ENCODE results near the gene TFCP2L1. TPM values are rescaled to one million over a fixed set of nuclear protein-coding genes. Genes with fewer than 3 reads are reported as not detected.

Gene TFCP2L1
- total RNA-seq, 1 donor from 2014 or later, result not detected

- DNase-seq (ENCODE audit: extremely low spot score, unreplicated experiment), result no peak
- no peaks in the 10 kb centered on the region for H3K36me3 Mint-ChIP-seq (ENCODE audit: unreplicated experiment)
- TF ChIP-seq CTCF (IDR thresholded peaks at IDR 0.05), result no peak
- no peaks in the 10 kb centered on the region for H3K9me3 Mint-ChIP-seq (ENCODE audit: unreplicated experiment)
- no peak overlapping the region for H3K27ac Mint-ChIP-seq (ENCODE audit: unreplicated experiment)
- peaks cover 31% of the 10 kb centered on the region for H3K27me3 Mint-ChIP-seq (ENCODE audit: unreplicated experiment)
- H3K4me1 Mint-ChIP-seq (ENCODE audit: unreplicated experiment), result no peaks in the 10 kb centered on the region
- H3K4me3 Mint-ChIP-seq (ENCODE audit: unreplicated experiment), result no peak overlapping the region
Observed at GRCh38 chr2:121235542-121235941, 49.5 kb downstream of the TFCP2L1 start.

- no peaks in the 10 kb centered on the region for H3K4me1 Mint-ChIP-seq (ENCODE audit: unreplicated experiment)
- no peak for TF ChIP-seq CTCF (IDR thresholded peaks at IDR 0.05)
- H3K4me3 Mint-ChIP-seq (ENCODE audit: unreplicated experiment), result no peak overlapping the region
- H3K27me3 Mint-ChIP-seq (ENCODE audit: unreplicated experiment), result peaks cover 25% of the 10 kb centered on the region
- no peak overlapping the region for H3K27ac Mint-ChIP-seq (ENCODE audit: unreplicated experiment)
- H3K36me3 Mint-ChIP-seq (ENCODE audit: unreplicated experiment), result no peaks in the 10 kb centered on the region
- no peaks in the 10 kb centered on the region for H3K9me3 Mint-ChIP-seq (ENCODE audit: unreplicated experiment)
- no peak for DNase-seq (ENCODE audit: extremely low spot score, unreplicated experiment)
Observed at GRCh38 chr2:121234791-121235190, 50.2 kb downstream of the TFCP2L1 start.

- Mint-ChIP-seq H3K4me1 (ENCODE audit: unreplicated experiment) (no peaks in the 10 kb centered on the region), H3K4me3 (ENCODE audit: unreplicated experiment) (no peak overlapping the region), H3K9me3 (ENCODE audit: unreplicated experiment) (no peaks in the 10 kb centered on the region), H3K36me3 (ENCODE audit: unreplicated experiment) (no peaks in the 10 kb centered on the region), H3K27me3 (ENCODE audit: unreplicated experiment) (peaks cover 25% of the 10 kb centered on the region), H3K27ac (ENCODE audit: unreplicated experiment) (no peak overlapping the region)
- TF ChIP-seq CTCF (IDR thresholded peaks at IDR 0.05), result no peak
- DNase-seq (ENCODE audit: extremely low spot score, unreplicated experiment), result no peak
Observed at GRCh38 chr2:121234144-121234543, 50.9 kb downstream of the TFCP2L1 start.

- H3K36me3 Mint-ChIP-seq (ENCODE audit: unreplicated experiment), result no peaks in the 10 kb centered on the region
- H3K27ac Mint-ChIP-seq (ENCODE audit: unreplicated experiment), result no peak overlapping the region
- H3K4me3 Mint-ChIP-seq (ENCODE audit: unreplicated experiment), result no peak overlapping the region
- peaks cover 22% of the 10 kb centered on the region for H3K27me3 Mint-ChIP-seq (ENCODE audit: unreplicated experiment)
- H3K9me3 Mint-ChIP-seq (ENCODE audit: unreplicated experiment), result no peaks in the 10 kb centered on the region
- no peaks in the 10 kb centered on the region for H3K4me1 Mint-ChIP-seq (ENCODE audit: unreplicated experiment)
- TF ChIP-seq CTCF (IDR thresholded peaks at IDR 0.05), result no peak
- DNase-seq (ENCODE audit: extremely low spot score, unreplicated experiment), result no peak
Observed at GRCh38 chr2:121233486-121234110, 51.4 kb downstream of the TFCP2L1 start.

GRCh38 chr2:121232626-121233265 lies 52.3 kb downstream of the TFCP2L1 start:
- Mint-ChIP-seq H3K27me3 (ENCODE audit: unreplicated experiment) (peaks cover 25% of the 10 kb centered on the region), H3K27ac (ENCODE audit: unreplicated experiment) (no peak overlapping the region), H3K4me3 (ENCODE audit: unreplicated experiment) (no peak overlapping the region), H3K36me3 (ENCODE audit: unreplicated experiment) (no peaks in the 10 kb centered on the region), H3K4me1 (ENCODE audit: unreplicated experiment) (no peaks in the 10 kb centered on the region), H3K9me3 (ENCODE audit: unreplicated experiment) (no peaks in the 10 kb centered on the region)
- no peak for DNase-seq (ENCODE audit: extremely low spot score, unreplicated experiment)
- no peak for TF ChIP-seq CTCF (IDR thresholded peaks at IDR 0.05)
